C4-2B (cell line): Measurements from ENCODE around the gene MAPK1IP1L.

Source experiments
- ZFX ChIP-seq: fragments of 450-650 bp; IDR thresholded peaks from 2 replicates; pipeline ENCODE4 v1.6.1; 2017
- TF ChIP-seq, protein P1 (sequence below): fragments of 450-650 bp; conservative IDR thresholded peaks from 2 replicates; pipeline ENCODE4 v1.5.1; 2017; ENCODE audit warnings: mild to moderate bottlenecking

DNA sequence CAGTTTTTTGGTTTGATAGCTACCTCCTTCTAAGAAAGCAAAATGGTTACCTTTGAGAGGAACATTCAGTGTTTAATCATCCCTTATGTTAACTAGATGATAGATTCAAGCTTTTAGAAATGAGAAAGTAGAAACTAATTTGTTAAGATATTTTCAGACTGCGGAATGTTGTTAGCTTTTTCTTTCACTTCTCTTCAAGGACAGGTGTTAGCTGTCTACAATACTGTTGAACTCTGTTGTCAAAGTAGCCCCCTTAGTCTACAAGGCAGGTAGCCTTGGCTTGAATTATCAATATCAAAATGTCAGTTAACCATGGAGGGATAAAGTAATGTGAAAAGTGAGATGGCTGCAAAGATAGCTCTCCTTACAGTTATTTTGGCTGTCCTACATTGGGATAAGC, 14.8 kb downstream of the MAPK1IP1L start:
- TF ChIP-seq, protein P1, sequence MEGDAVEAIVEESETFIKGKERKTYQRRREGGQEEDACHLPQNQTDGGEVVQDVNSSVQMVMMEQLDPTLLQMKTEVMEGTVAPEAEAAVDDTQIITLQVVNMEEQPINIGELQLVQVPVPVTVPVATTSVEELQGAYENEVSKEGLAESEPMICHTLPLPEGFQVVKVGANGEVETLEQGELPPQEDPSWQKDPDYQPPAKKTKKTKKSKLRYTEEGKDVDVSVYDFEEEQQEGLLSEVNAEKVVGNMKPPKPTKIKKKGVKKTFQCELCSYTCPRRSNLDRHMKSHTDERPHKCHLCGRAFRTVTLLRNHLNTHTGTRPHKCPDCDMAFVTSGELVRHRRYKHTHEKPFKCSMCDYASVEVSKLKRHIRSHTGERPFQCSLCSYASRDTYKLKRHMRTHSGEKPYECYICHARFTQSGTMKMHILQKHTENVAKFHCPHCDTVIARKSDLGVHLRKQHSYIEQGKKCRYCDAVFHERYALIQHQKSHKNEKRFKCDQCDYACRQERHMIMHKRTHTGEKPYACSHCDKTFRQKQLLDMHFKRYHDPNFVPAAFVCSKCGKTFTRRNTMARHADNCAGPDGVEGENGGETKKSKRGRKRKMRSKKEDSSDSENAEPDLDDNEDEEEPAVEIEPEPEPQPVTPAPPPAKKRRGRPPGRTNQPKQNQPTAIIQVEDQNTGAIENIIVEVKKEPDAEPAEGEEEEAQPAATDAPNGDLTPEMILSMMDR, result no peak
- TF ChIP-seq ZFX, result no peak
